NCI-H748 treated with DMSO at 0.1 percent for 48 hours (cell line): Measurements from ENCODE around the gene CDK1.

ENCODE experiments used
- DNase-seq: peaks from one replicate; lab custom pipeline; 2025; lab: John Stamatoyannopoulos, UW

Gene CDK1

DNA sequence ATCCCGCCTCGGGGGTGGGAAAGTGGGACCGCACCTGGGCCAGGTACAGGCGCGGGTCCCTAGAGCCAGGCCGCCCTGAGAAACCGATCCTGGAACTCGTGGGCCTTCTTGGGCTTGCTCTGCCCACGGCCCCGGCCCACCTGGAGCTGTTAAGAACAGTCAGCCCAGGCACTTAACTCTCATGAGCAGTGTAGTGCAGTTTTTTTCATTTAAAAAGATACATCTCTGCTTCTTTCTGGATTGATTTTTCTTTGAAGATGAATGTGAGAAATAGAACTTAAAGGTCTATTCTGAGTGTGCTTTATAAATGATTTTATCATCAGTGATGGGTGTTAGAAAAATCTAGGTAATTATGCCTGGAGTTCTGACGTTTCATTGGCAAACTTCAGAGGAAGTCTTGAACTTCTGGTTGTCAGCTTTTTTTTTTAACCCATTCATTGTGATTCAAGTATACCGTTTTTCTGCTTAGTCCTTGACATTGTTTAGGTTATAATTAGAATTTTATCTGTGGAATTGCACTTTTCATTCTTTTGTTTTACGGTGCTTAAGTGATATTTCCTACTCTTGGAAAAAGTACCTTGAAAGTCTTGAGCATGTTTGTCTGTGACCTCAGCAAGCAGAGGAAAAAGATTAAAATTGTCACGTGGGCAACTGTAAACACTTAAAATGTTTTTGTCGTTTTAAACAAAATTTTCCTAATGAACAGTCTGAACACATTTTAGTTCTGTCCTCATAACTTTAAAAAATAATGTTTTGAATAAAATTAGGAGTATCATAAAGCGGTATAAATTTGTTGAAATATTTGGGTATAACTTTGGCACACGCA, 906 bp downstream of the CDK1 start:
- no peak for DNase-seq

DNA sequence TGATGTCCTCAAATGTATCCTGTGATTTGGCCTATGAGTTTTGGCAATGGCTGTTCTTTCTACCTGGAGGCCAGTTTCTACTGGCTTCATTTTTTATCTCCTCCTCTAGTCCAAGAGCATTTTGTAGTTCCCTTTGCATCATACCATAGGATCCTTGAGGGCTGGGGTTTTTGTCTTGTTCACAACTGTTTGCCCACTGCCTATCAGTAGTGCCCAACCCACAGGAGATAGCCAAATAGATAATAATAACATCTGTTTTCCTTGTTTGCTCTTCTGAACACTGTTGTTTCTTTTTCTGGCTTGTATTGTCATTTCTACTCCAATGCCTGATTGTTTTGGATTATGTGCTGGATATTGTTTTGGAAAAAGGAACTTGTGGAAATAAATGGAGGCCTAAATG, 3.4 kb downstream of the CDK1 start:
- DNase-seq, result no peak

DNA sequence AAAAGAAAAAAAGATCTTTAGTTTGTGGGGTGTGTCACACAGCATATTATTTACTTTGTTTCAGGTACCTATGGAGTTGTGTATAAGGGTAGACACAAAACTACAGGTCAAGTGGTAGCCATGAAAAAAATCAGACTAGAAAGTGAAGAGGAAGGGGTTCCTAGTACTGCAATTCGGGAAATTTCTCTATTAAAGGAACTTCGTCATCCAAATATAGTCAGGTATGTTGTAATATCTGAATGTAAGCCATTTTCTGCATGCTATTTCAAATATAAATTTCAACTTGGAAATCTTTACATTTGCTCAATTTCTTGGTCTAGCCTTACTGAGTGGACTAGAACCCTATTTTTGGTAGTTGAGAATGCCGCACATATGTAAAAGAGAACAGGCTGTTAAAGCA, 6.4 kb downstream of the CDK1 start:
- no peak for DNase-seq

DNA sequence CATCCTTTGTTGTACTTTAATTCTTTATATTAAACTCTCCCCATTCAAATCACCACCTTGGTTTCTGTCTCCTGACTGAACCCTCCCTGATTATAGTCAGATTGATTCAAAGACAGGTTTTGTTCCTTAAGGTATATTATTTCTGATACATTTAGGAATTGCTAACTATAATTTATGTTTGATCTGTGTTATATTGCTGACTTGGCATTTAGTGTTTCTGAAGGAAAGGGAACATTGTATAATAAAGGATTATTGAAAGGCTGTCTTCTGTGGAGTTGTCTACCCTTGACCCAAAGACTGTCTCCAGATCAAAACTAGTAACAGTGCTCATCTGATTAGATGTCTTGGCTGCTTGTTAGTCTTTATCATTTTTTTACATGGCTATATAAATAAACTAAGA, 10.3 kb downstream of the CDK1 start:
- DNase-seq, result no peak

- no peak for DNase-seq
Observed at GRCh38 chr10:60789340-60789739, 11.1 kb downstream of the CDK1 start.

- DNase-seq, result no peak
Observed at GRCh38 chr10:60794953-60795352, 16.7 kb downstream of the CDK1 start.

GRCh38 chr10:60795465-60796202, 17.4 kb downstream of the CDK1 start:
- DNase-seq, result no peak

DNA sequence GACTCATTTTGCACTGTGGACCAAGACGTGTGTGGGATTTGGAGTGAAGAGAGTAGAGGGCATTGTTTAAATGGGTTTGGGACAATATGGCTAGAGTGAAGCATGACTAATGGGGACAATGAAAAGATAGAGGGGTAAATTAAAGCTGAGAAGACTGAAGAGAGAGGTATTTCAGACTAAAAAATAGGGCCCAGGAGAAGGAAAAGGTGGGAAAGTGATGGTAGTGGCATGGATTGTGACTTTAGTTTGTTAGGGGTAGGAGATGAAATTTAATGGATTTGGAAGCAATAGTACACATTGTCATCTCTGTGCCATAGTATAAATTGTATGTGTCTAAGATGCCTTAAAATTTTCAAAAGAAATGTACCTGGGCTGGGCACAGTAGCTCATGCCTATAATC, 18.2 kb downstream of the CDK1 start:
- DNase-seq, result no peak

GRCh38 chr10:60797200-60797599, 18.9 kb downstream of the CDK1 start:
- no peak for DNase-seq

- DNase-seq, result no peak
Observed at GRCh38 chr10:60798031-60798430, 19.8 kb downstream of the CDK1 start.

- DNase-seq, result no peak
Observed at GRCh38 chr10:60798870-60799269, 20.6 kb downstream of the CDK1 start.

GRCh38 chr10:60799971-60800650, 21.8 kb downstream of the CDK1 start:
- no peak for DNase-seq

DNA sequence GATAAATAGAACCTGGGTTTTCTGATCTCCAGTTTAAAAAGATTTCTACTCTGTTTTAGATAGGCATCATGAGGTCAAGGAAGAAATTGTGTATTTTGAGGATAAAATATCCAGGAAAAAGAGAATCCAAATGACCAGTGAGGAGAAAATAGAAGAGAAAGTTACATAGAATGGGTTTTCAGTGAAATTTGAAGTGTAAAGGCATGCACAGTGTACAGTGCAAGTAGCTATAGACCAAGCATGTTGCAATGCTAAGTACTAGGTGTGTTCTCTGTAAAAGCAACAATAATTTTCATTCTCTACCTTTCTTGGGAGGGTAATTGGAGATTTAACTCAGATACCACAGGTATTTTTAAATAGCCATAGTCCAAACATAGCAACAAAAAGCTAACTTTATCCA, 22.6 kb downstream of the CDK1 start:
- no peak for DNase-seq

GRCh38 chr10:60801522-60801921, 23.2 kb downstream of the CDK1 start:
- DNase-seq, result peak; percentile 66

- no peak for DNase-seq
Observed at GRCh38 chr10:60803433-60803832, 25.2 kb downstream of the CDK1 start.

DNA sequence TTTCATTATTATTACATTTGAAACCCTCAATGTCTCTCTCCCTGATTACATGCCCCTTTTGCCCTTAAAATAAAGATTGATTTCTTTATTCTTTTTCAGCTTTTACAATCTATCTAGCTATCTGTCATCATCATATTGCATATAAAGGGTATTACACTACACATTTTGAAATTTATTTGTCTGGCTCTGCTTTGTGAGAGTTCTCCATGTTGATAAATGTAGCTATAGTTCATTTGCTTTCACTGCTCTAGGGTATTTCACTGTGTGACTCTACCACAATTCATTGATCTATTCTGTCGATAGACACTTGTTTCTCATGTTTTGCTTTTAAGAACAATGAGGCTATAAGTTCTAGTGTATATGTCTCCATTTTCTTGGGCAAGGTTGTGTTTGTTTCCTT, 25.6 kb downstream of the CDK1 start:
- no peak for DNase-seq

DNA sequence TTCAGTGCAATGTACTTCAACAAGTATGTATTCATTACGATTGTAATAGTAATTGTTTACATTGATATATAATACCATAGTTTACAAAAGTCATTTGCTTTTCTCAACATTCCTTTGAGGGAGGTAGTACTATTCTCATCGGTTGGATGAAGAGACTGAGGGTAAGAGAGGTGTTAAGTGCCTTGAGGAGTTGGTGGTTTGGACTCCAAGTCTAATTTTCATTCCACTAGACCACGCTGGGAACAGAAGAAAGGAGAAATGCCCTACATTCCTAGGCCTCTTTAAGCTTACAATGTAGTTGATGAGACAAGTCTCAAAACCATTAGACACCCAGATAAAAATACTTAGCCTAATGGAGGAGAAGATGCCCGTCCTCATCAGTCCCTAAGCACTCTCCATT, 28.6 kb downstream of the CDK1 start:
- DNase-seq, result no peak

DNA sequence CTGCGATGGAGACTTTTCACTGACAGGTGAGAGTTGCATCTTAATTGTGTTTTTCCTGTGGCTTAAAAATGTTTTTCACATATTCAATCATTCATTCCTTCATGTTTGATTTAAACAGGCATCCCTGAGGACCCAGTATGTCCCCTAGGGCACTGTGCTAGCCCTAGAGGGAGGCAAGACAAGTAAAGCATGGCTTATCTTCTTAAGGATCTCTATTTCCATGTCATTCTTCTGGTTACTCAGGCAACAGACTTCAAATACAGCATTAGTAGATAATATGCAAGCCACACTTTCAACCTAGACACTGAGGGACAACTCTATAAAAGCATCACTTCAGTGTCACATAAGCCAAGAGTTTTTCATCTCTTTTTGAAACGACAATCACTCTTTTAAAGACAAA, 29.2 kb downstream of the CDK1 start:
- DNase-seq, result no peak

- no peak for DNase-seq
Observed at GRCh38 chr10:60808036-60808435, 29.8 kb downstream of the CDK1 start.

- DNase-seq, result no peak
Observed at GRCh38 chr10:60809157-60809556, 30.9 kb downstream of the CDK1 start.

- DNase-seq, result no peak
Observed at GRCh38 chr10:60810437-60811182, 32.3 kb downstream of the CDK1 start.
